Right lobe of liver (tissue), 4 donors: ENCODE measurements around the gene AHSP.
"Not testable (repeated sequence)": the region's sequence is repeated elsewhere in the genome, so short reads cannot be mapped to it uniquely, and the experiment has no call there.

Experiments used
- POLR2A ChIP-seq: fragments of 450-650 bp; IDR thresholded peaks from one replicate; pipeline ENCODE4 v1.6.1; 2017; ENCODE audit warnings: antibody characterized with exemption, mild to moderate bottlenecking
- TF ChIP-seq, protein P1 (sequence below), 4 donors: fragments of 200-600 bp in 3 of 4; fragments of 450-650 bp in 1 of 4; IDR thresholded peaks; one replicate each; pipeline versions ENCODE4 v1.5.1 to v1.8.0; 2016 to 2022; ENCODE audit warnings: antibody characterized with exemption in 4 of 4, mild to moderate bottlenecking in 2 of 4
- donor health status: DM: no; HTN: no; CAD: no.
- donor health status: DM: no; HTN: no; CAD: no.
- donor health status: DM: no; HTN: yes; CAD: no.

DNA sequence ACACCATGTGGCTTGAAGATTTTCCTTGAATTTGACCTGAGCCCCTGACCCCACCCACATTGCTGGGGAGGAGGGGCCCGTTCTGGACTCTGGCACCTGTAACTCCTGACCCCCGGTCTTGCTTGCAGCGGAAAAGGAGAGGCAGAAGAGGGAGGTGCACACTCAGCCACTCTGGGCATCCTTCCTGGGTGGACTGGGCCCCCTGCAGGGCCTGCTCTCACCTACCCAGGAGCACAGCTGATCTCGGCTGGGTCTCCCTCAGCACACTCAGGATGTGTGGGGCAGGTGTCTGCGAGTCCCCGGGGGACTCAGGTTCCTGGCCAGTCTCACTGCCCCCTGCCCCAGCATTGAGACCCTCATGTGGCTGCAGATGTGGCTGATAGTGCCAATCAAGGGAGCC is 3.9 kb upstream of the AHSP start:
- TF ChIP-seq POLR2A, result not testable (repeated sequence)
- TF ChIP-seq, protein P1, sequence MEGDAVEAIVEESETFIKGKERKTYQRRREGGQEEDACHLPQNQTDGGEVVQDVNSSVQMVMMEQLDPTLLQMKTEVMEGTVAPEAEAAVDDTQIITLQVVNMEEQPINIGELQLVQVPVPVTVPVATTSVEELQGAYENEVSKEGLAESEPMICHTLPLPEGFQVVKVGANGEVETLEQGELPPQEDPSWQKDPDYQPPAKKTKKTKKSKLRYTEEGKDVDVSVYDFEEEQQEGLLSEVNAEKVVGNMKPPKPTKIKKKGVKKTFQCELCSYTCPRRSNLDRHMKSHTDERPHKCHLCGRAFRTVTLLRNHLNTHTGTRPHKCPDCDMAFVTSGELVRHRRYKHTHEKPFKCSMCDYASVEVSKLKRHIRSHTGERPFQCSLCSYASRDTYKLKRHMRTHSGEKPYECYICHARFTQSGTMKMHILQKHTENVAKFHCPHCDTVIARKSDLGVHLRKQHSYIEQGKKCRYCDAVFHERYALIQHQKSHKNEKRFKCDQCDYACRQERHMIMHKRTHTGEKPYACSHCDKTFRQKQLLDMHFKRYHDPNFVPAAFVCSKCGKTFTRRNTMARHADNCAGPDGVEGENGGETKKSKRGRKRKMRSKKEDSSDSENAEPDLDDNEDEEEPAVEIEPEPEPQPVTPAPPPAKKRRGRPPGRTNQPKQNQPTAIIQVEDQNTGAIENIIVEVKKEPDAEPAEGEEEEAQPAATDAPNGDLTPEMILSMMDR (IDR thresholded peaks at IDR 0.05), result not testable (repeated sequence)
